ENCODE data around the gene CSF3R.

CSF3R gene

DNA sequence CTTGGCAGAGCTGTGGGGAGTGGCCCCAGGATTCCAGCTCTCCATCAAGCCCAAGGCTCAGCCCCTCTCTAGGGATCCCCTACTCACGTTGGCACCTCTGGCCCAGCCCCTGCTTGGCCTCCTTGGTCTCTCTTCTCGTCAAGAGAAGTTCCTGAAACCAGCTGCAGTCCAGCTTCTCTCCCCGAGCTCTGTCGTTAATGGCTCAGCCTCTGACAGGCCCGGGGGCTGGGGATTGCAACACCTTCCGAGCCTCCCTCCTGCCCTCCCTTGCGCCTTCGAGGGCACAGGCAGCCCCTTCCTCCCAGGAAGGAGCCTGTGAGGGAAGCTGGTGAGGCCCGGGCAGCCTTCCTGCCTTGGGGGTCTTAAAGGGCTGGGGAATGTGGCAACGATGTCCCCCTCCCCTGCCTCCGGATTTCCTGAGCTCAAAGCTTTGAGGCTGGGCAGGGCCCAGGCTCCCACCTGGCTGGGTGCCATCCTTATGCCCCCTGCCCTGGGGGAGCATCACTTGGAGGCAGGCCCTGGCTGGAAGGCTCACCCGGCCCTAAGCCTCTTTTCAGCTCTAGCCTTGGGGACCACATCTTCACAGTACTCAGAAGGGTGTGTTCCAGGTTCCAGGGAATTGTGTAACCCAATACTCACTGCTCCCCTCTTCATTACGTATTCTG lies at the start of gene CSF3R:
Gene CSF3R (minus strand): TSS at position 190 of the 665 bp plus-strand sequence. CDS start 3,417 bp downstream, outside the sequence.
- DNase-seq, result no peak

DNA sequence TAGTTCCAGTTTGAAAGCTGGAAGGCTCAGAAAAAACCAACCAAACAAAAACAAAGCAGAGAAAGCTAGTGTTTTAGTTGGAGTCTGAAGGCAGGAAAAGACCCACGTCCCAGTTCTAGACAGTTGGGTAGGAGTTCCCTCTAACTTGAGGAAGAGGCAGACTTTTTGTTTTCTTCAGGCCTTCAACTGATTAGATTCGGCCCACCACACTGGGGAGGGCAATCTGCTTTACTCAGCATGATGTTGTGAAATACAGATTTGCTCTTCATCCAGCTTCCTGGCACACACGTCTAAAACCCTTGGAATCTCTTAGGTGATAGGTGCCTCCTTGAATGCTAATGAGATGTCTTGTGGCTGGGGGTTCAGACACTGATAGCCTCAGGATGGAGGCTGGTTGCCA lies 49.1 kb upstream of the CSF3R start:
- DNase-seq, result no peak

DNA sequence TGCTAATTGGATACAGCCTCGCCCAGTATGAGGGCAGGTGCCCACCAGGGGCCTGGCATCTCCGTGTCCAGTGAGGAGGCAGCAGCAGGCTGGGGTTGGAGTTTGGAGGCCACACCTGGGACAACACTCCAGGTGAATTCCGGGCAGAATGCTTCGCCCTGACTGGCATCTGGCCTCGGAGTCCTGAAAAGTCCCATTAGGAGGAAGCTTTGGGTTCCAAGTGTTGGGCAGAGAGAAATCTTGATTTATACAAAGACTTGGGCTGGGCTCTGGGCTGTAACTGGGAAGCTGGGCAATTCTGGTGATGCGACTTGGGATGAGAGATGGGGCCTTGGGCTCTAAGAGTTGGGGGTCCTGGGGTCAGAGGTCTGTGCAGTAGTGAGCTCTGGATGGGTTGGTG lies 48.1 kb upstream of the CSF3R start:
- DNase-seq, result no peak

DNA sequence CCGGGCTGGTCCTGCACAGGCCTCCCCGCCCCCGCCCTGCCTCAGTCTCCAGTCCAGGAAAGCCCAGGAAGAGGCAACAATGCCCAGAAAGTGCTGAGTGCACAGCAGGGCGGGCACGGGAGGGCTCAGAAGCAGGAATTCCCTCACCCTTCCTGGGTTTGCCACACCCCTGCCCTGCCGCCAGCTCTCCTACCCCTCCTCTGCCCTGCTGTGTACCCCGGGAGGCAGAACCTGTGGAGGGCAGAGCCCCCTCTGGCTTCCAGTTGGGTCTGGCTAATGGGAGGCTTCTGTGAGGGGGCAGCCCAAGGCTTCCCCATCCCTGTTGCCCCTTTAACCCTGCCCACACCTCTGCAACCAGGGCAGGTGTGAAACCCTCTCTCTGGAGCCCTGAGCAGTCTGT lies 47.5 kb upstream of the CSF3R start:
- no peak for DNase-seq

DNA sequence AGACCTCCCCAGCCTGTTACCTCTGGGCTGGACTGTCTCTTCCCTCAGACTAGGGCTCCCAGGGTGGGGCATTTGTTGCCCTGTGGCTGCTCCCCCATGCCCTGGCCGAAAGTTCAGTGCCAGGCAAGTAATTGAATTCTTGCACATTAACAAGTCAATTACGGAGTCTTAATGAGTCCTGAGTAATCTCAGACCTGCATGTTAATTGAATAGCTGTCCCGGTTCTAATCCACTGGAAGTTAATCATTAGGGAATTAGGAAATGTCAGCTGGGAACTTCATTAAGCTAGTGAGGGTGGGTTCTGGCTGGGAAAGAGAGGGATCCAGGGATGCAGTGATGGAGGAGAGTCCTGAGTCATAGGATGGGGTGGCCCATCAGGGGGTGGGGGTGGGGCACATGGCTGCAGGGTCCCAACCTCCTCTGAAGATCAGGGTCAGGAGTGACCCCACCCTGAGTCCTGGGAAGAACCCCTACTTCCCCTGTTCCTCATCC lies 47.1 kb upstream of the CSF3R start:
- DNase-seq, result peak; percentile 91

DNA sequence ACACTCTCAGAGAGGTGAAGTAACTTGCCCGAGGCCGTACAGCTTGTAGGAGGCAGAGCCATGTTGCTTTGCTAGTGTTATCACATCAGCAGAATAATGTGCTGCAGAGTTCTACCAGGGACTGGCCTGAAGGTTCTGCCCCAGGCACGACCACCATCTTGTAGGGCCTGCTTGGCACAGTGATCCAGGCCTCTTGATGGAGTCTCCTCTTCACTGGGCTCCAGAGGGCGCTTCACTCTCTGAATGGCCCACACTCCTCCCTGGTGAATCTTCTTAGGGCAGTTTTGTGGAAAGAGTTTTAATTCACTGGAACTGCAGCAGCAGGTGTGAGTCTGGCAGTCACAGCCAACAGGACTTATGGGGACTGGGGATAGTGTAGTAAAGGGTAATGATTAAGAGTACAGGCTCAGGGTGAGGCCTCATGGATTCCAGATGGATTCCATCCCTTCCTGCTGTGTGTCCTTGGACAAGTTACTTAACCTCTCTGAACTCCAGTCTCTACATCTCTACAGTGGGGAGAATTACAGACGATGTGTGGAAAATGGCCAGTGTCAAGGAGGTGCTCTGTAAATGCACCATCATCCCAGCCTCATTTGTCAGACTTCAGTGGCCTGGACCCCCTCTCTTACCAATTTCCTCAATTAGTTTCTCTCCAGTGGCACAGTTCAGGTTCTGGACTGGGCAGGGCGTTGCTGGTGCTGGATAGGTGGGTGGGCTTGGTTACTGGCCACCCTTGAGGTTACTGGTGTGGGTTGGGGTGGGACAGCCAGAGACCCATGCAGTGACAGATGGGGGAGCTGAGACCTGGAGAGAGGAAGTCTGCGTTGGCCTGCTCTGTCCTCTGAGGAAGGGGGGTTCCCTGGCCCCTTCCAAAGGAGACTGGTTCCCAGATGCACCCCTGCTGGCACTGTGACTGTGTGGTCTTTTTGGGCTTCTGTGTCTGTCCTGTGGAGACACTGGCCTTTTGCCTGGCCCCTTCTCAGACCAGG lies 45.9 kb upstream of the CSF3R start:
- peak; percentile 62 for DNase-seq

DNA sequence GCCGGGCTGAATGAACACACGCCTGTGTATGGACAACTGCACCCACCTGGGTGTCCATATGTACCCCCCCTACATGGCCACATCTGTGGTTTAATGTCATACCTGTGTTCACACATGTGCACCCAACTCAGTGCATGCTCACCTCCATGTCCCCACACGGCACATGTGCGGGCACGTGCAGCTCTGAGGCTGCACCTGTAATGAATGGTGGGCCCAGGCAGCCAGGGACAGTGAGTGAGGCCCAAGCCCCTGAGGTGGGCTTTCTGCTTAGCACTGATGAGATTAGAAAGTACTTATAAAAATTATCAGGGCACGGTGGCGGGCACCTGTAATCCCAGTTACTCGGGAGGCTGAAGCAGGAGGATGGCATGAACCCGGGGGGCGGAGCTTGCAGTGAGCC lies 42.5 kb upstream of the CSF3R start:
- DNase-seq, result no peak

DNA sequence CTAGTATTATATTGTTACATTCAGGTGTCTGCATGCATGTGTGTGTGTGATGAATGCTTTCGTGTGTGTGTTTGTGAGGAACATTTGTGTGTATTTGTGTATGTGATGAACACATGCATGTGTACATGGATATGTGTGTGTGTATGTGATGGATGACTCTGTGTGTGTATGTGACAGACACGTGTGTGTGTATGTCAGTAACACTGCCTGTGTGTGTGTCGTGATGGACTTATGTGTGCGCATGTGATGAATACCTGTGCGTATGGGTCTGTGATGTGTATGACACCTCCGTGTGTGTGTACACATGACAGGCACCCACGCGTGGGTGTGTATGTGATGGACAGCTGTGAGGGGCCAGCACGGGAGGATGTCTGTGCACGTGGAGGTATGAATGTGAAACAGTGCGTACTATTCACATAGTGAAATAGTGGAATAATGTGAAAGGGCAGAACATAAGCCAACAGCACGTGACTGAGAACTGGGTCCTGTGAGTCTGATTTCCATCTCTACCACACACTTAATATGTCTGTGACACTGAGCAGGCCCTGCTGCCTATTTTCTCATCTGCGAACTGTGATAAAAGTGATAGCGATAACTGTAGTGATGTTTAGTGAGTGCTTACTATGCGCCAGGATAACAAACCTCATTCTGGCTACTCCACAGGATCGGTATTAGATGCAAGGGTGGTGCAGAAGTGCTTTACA lies 41.8 kb upstream of the CSF3R start:
- no peak for DNase-seq

DNA sequence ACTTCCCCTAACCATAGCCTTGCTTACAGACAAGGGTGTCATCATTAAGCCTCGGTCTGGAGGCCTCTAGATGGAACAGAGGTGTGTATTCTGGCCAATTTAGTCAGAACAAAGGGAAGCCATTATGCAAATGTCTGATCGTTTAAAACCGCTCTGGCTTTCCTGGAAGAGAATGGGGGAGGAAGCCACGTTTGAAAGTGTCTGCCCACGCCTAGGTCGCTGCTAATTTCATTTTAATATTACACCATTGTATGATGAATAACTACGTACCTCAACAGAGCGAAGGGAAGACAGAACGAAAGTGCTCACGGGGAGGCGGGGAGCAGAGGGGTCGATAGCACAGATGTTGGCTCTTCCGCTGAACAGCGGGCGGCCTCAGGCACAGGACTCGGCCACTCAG lies 41.1 kb upstream of the CSF3R start:
- DNase-seq, result no peak

DNA sequence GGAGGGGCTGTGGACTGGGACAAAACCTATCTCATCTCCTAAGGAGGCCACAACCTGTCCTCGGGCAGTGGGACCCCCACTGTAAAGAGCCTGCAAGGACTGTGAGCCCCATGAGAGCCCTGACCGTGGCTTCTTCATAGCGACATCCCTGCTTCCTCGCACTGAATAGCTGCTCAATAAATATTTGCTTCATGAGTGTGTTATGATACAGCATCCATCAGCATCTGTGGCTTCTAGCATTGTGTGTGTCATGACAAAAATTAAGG lies 40.5 kb upstream of the CSF3R start:
- DNase-seq, result no peak

DNA sequence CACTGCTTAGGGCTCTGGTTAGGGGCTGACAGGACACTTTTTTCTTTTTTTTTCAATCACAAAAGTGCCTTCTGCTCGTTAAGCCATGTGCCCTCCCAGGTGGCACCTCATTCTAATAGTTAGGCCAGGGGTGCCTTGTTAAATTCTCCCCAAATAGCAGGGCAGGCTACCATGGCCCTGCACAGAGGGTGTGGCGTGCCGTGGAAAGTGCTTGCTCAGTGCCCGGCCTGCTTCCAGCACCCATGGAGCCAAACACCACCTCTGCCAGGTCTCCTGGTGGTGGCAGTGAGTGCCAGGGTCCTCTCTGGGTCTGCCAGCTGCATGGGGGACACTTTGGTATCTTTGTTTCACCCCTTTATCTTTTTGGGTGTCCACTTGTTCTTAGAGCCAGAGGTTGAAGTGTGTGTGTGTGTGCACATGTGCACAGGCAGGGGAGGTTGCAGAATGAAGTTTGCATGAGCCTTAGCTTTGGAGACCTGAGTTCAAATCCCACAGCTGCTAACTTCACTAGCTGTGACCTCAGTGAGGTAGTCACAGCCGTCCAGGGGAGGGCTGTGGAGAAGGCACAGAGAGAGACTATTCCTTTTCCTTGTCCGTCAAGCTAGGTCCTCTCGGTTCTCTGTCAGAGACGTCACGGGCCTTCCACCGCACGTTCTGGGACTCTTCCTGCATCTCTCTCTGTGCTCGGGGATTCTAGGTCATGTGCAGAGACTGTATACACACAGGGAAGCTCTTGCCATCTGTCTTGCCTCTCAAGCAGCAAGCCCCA lies 39.9 kb upstream of the CSF3R start:
- DNase-seq, result no peak

DNA sequence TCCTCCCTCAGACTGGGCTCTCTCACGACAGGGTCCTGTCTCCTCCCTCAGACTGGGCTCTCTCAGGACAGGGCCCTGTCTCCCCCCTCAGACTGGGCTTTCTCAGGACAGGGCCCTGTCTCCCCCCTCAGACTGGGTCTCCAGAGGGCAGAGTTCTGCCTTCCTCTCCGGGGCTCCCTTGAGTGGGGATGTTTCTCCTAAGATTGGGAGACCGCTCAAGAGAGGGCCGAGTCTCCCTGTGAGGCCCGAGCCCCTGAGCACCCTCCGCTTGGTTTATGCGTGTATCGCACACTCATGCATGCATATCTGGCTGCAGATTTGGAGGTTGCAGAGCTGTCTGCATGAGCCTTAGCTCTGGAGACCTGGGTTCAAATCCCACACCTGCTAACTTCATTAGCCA lies 39.3 kb upstream of the CSF3R start:
- DNase-seq, result no peak

DNA sequence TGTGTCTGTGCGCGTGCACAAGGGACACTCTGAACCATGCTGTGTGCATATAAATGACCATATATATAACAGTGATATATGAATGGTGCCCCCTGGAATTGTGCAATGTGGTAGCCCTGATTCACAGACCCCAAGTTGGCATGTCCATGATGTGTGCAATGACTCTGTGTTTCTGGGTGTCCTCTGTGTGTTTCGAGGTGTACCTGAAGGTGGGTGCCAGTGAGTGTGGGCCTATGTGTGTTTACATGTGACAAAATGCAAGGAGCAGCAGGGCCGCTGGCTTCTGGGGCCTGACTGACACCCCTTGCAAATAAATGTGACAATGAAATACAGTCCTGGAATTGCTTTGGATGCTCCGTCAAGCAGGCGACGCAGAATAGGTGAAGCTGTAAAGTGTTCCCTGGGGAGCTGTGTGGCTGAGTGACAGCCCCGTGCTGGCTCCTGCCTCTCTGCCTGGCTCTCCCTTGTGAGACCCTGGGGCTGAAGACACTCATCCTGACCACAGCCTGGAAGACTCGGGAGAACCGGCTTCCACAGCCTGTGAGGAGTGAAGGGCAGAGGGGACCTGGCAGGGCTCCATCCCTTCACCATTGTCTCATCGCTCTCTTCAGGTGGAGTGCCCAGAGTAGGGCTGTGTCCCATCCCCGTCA lies 38.2 kb upstream of the CSF3R start:
- no peak for DNase-seq

DNA sequence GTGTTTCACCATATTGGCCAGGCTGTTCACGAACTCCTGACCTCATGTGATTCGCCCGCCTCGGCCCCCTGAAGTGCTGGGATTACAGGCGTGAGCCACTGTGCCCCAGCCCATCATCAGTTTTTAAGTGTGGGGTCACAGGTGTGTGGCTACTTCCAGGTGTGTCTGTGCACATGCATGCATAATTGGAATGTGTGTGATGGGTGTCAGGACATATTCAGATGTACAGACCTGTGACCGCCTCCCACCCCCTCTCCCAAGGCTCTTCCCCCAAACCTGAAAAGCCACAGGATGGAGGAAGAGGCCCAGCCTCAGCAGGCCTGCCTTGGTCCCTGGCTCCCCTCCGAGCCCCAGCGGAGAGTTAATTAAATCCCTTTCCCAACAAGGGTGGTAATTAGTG lies 37.3 kb upstream of the CSF3R start:
- peak; percentile 45 for DNase-seq

DNA sequence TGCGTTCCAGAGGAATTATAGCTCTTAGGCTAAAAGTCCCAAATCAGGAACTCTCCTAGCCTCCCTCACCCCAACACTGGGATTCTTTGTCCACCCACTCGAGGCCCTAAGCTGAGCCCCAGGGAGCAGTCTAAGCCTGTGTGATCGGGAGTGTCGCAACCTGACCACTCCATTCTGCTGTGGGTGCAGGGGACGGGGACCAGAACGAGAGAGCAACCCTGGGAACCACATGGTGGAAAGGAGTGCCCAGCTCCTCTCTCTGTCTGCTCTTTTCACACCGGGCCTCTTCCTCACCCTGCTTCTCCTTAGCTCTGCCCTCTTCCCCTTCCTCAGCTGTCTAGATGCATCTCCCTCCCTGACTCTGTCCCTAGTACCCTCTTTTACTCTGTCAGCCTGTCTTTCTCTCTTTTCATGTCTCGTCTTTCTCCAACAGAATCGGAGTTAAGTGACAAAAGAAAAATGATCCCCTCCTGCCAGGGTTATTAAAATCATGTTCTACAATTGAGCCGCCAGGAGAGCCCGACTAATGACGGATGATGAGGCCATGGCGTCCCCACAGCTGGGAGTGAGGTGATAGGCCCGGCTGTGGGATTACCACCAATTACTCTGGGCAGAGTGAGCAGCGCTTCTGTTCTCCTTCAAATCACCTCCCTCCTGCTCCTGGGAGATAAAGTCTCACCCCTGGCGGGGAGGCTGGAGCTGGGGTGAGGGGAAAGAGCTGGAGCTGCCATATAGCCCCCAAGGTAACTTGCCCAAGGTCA lies 34.5 kb upstream of the CSF3R start:
- peak; percentile 91 for DNase-seq

DNA sequence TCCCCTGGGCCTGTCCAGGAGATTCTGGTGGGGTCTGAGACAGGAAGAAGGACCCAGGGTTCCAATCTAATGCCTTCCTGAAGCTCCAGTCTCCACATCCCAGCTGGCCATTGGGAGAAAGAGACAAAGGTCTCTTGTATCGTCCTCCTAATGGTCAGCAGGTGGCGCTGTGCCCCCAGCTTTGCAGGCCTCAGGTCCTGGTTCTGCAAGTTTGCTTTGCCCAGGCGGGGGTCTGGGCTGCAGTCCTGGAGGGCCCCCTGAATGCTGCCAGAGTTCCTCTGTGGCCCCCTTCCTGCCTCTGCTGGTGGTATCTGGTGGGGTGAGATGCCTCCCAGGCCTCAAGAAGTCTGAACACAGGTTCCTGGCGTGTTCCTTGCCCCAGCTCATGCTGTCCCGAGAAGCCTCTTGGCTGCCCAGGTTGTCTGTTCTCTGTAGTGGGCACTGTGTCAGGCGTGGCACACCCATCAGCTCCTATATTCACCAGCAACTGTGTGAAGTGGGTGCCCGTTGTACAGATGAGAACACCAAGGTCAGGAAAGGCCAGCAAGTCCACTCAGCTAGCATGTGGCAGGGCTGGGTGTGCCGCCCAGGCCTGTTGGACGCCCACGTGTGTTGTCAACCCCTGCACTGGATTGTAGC lies 33.8 kb upstream of the CSF3R start:
- DNase-seq, result peak; percentile 90

DNA sequence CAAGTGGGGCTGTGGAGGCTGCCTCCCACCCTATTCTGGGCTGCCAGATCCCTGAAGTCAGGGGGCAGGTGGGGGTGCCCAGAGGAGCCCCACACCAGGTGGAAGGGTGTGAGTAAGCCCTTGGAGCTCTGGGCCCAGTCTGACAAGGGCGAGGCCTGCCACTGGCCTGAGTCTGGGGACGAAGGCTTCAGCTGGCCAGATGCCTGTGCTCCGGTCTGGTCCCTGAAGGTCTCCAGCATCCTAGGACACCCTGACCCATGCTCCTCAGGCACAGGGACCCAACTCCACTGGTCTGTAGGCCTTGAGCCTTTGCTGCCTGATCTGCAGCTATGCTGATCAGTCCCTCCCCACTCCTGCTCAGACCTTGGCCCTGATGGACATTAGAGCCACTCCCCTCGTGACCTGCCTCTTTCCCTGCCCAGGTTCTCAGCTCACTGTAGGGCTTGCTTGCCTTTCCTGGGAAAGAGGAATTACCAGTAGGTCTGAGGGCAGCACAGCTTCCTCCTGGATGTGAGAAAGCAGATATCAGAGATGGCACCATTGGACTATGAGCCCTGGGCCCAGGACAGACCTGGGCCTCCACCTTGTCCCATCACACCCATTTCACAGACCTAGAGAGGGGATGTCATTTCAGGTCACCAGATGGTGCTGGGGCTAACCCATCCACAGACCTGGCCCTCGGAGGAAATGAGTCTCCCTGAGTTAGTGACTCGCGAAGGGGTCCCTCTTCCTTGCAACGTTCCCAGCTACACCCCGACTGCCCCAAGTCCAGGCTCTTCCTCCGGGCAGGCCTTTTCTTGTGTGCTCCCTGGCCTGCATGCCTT lies 32.8 kb upstream of the CSF3R start:
- no peak for DNase-seq

DNA sequence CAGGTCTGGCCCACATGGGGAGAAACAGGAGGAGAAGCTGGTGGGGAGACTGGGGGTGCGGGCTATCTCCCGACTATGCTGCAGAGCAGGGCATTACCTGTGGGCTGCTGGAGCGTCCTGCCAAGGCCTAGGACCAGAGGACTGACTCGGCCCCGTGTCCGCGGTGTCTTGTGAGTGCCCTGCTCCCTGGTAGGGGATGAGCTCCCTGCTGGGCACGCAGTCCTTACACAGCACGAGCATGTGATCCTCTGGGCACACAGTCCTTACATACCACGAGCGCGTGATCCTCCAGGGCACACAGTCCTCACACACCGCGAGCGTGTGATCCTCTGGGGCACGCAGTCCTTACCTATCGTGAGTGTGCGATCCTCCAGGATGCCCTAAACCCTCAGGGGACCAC lies 31.8 kb upstream of the CSF3R start:
- DNase-seq, result no peak

DNA sequence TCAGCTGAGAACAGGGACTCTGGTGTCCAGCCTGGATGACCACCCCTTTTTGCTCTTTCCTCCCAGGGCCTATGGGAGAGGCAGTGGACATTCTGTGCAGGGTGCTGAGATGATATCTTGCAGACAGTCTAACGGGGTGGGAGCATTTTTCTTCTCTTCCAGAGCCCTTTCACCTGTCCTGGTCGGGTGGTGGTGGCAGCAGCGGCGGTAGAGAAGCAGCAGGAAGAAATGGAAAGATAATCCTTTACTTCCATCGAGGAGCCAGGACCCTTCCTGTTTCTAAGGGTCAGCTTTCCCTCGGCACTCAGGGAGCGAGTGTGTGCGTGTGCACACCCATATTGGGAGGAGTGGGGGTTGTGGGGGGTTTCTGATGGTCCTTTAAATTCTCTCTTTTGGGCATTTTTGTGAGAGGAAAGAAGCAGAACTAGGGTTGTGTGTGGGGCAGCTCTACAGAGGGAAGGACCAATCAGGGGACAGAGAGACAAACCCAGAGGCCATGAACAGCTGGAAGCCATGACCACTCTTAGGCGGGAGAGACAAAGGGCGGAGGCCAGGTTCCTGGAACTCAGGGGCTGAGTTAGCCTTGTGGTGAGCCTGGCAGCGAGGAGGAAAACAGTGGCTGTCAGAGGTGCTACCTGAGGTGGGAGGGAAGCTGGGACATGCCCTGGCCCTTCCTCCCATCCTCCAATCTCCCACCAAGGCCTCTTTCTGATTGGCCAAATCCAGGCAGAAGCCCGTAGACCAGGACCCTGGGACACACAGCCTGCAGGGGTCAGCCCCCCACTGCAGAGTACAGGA lies 31.2 kb upstream of the CSF3R start:
- no peak for DNase-seq

Data from NCI-H82 (cell line).